HG03175 (cell line): ENCODE measurements around the gene RBP4.

Experiments used
- ATAC-seq: cut with Tn5 transposase; IDR thresholded peaks from one replicate; pipeline ENCODE4 v1.9.1; 2021; ENCODE audit warnings: mild to moderate bottlenecking, moderate library complexity; ENCODE audit not compliant: unreplicated experiment

Gene RBP4

DNA sequence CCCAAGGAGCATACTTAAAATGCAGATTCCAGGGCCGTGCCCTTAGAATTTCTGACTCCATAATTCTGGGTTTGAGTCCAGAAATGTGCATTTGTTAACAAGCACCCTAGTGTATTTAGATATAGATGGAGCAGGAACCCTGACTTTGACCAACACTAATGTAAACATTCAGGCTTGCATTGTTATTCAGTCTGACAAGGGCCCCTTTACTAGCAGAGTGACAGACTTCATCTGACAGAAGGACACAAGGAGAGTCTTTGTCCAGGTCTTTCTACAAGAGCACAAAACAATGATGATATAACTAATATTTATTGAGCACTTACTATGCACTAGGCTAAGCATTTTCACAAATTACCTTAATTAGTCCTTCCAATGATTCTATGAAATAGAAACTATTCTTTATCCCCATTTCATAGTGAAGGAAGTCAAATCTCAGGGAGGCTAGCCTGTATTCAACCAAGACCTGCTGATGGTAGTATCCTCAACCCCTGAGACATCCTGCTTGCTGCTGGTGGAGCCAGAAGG is 3.9 kb downstream of the RBP4 start:
- no peak for ATAC-seq

DNA sequence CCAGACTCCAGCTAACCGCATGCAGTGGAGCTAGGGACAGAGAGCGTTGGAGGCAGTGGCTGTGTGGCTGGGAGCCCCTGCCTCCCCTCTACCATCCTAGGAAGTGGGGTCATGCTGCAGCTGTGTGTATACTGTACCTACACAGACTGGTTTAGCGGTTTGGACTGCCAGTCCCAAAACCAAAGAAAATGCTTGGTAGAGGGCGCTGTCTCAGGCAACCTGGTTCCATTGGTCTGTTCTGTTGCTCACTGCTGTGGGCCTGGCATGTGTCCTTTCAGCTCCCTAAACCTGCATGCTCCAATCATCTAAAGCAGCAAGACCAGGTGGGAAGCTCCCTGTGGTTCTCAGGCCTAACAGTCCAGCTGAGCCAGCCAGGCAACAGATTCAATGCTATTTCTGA is 4.5 kb downstream of the RBP4 start:
- no peak for ATAC-seq

DNA sequence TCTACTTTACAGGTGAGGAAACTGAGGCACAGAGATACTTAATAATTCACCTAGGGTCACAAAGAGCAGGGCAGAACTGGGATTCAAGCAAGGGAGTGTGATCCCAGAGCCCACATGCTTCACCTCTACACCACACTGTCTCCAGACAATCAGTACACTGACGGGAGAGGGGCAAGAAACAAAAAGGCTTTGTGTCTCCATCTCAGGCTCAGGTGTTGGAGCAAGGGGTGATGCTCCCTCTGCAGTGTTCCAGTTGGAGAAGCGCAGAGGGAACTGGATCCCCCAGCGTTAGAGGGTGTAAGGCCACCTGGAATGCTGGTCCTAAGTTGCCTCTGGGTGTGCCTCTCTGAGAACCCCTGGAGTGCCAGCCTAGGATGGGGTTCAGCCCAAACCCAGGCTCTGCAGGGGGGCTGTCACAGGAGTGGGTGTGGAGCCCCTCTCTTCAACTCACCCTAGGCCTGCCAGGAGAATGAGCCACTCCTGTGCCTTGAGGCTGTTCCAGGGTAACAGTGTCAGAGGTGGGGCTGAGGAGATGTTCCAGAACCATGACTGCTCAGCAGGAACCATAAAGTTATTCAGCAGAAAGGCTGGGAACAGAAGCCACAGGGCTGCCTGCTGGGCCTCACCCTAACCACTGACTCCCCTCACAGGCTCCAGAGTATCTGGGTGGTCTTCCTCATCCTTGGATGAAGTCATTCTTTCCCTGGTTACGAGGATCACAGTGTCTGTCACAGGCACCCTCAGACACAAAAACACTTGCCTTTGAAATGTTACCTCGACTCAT is 5.5 kb downstream of the RBP4 start:
- no peak for ATAC-seq

DNA sequence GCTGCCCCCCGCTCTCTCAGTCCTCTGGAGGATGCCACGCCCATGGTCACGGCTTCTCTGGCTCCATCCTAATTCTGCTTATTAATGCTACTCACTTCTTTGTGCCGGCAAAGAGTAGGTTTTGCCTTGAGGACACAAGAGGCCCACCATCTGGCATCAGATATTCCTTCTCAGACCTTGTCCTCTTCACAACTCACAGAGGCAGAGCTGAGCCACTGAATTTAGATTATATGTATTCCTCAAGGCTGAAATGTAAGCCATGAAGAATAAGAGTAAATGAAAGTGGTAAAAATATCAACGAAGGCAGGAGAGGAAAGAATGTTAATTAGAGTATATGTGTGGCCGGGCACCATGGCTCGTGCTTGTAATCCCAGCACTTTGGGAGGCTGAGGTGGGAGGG is 6.5 kb downstream of the RBP4 start:
- ATAC-seq, result no peak

DNA sequence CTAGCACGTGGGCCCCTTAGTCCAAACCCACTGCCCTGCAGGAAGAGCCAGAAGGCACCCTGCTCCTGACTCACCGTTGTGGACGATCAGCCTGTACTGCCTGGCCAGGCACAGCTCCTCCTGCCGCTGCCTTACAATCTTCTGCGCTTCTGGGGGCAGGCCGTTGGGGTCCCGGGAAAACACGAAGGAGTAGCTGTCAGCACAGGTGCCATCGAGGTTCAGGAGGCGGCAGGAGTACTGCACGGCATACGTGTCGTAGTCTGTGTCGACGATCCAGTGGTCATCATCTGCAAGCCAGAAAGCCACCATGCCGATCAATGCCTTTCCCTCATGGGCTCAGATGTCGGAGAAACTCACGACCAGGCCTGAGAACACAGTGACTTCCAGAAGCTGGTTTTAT is 7.3 kb downstream of the RBP4 start:
- no peak for ATAC-seq

DNA sequence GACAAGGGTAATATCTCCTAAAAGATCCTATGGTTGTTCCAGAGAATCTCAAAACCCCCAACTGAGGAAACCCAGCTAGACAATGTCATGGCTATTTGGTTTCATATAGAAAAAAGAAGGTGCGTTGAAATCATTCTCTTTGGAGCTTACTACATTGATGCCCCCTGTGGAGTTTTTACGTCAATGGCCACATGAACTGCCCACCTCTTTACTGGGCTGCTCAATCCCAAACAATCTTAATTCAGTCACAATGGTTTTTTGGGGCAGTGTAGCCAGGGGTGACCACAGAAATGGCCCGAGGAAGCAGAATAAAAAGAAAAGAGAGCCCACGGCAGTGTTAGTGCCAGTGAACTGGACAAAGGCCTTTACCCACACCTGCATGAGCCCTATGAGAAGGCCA is 7.8 kb downstream of the RBP4 start:
- no peak for ATAC-seq

DNA sequence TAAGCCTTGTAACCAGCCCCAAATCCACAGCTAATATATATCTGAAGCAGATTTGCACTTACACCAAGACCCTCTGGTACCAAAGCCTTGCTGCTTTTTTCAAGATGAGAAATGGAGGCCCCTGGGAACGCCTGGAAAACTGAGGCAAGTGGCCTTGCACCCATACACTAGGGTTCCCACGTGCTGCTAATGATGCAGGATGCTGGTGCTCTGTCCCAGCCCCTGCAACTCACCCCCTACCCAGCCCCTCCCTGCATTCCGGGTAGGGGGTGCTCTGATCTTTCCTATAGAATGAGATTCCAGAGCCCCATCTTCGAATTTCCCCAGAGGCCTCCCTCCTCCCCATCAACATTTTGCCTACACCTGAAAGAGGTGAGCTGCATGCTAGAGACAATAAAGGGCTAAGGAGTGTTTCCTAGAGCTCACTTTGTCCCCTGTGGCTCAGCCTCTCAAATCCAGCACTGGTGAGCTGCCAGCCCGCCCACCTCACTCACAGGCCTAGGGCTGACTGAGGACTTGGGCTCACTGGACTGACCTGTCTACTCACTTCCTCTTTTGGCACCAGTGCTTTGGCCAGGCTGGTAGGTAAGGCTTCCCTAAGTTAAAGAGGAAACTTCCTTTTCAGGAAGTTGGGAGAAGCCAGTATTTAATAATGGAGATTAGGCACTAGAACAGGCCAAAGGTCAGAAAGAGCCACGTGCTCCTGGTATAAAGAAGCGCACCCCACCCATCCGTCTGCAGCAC is 9.8 kb downstream of the RBP4 start:
- ATAC-seq, result no peak

DNA sequence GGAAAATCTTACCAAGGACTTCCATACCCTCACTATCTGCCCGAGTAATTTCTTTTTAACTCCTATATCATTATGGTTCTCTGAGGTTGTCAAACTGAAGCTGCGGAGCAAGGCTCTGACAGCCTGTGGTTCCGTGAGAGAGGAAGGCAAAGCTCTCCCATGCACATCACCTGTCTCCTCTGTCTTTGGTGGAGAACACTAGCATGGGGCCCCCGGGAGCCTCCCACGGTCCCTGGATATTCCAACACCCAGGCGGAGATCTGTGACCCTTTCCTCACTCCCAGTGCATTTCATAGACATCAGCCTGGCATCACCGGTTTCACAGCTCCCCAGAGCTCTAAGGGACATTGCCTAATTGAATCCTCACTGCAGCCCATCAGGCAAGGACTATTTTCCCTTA is 10.4 kb downstream of the RBP4 start:
- ATAC-seq, result no peak

DNA sequence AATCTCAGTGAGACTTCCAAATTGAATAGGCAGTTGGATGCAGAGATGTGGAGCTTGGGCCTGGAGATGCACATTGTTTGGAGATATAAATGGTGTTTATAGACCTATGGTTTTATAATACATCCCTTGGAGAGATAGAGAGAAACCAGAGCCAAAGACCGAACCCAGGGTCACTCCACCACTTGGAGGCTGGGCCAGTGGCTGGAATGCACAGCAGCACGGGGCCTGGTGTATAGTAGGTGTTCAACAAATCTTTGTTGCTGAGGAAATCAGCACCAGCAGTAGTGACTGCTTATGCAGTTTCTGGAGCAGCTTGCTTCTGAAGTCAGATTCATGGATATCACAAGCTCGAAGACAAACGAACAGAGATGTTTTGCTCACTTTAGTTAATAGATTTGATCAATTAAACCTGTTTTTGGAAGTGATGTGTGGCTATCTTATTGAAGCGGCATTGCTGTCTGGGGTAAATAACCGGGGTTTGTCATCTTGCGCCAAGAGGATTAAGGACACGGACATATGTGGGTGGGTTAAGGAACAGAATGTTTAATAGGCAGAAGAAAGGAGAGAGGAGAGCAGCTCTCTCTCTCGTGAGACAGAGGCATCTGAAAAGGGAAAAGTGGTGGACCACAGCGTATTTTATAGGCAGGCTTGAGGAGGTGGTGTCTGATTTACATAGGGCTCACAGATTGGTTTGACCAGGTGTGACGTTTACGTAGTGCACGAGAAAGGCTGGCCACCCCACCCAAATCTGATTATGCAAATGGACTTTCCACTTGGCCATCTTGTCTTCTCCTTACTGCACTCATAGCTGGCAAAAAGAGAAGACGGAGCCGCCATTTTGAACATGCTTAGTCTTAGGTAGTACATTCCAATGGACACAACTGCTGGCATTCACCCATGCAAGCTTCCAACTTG is 11.1 kb downstream of the RBP4 start:
- ATAC-seq, result no peak

DNA sequence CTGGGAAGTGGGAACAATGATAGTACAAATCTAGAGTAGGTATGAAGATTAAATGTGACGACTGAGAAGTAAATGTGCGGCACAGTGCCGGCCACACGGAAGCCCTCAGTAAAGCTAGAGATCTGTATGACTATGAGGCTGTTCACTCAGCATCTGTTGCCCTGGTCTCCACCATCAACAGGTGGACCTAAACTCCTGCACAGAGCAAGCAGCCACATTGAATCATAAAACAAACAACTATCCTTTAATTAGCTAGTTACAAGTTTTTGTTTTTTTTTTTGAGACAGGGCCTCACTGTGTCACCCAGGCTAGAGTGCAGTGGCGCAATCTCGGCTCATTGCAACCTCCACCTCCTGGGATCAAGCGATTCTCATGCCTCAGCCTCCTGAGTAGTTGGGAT is 16.6 kb downstream of the RBP4 start:
- no peak for ATAC-seq

DNA sequence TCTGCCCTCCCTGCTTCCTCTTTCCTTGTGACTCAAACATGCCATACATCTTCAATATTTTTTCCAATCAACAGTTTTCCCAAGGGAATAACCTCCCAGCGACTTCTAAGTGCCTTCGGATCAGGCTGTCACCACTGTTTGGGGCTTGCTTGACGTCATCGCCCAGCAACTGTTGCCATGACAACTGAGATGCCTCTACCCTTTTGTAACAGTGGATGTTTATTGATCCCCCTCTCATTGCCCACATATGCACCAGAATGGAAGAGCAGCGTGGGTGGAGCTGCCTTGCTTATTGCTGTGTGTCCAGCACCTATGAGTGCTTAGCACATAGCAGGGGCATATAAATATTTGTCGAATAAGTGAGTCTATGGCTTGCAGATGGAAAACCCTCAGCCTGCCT is 20.2 kb downstream of the RBP4 start:
- ATAC-seq, result no peak

DNA sequence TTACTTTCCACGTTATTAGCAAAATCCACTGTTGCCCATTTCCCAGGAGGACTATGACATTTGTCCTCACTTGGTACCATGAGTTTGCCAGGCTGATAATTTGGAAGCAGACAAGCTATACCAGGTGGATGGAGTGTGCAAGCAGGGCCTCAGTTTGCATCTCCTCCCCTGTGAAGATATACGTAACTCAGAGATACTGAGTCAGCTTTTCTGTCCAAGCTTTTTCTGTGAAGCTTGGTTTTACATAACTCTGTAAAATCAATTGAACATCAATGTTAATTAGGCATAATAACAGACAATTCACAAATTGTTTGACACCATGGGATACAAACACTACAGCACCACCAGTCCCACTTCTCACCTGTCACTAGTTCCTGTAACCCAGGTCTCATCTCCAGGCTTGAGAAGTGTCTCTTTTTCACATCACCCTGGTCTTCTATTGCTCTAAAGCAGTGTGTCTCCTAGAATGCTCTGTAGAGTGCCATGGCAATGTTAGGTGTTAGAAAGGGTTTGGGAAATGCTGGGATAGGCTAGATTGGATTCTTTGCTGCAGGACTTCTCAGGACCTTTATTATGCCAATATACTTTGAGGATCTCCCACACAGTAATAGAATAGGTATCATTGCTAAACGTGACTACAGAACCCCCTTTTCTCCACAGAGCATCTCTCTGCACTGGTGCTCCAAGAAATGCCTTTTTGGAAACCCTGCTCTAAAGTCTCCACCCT is 20.9 kb downstream of the RBP4 start:
- no peak for ATAC-seq

DNA sequence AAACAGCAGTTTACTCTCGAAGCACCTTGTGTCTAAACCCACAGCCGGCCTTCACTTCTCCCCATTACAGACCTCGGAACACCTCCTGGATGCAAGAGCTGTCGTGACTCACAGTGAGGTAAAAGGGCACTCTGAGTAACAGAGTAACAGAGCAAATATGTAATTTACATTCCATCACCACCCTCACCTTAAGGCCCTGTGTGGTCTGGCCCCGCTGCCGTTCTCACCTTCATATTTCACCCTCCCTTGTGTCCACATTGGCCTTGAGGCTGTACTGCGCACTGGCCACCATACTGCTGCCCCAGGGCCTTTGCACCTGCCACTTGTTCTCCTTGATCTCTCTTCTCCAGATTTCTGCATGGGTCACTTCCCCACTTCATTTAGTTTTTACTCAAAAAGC is 21.9 kb downstream of the RBP4 start:
- no peak for ATAC-seq

DNA sequence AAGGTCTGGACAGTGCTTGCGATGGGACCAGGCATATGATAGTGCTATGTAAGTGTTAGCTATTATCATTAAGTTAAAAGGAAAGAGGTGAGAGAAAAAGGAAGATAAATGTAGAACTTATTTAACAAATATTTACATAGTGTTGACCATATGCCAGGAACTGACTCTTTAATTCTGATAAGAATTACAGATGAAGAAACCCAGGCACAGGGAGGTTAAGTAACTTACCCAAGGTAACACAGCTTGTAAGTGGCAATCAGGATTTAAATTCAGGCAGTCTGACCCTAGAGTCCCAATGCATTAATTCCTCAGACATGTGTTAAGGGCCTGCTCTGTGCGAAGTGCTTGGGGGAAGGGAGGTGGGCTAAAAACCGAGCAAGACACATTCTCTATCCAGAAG is 23.5 kb downstream of the RBP4 start:
- ATAC-seq, result no peak

DNA sequence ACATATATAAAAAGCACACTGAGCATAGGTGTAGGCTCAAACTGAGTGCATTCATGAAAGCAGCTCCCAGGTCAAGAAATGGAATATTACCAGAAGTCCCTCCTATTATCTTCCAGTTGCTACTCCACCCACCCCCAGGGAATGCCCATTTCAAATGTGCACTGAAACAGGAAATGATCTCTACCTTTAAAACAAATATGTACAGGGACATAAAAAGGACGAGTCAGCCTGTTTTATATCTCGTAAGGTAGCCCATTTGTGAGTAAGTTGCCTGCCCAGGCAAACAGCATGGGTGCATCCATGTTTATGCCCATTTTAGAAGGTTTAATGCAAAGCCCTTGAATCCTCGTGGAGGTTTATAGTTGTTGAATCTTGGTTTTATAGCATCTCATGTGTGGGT is 24.1 kb downstream of the RBP4 start:
- ATAC-seq, result no peak

DNA sequence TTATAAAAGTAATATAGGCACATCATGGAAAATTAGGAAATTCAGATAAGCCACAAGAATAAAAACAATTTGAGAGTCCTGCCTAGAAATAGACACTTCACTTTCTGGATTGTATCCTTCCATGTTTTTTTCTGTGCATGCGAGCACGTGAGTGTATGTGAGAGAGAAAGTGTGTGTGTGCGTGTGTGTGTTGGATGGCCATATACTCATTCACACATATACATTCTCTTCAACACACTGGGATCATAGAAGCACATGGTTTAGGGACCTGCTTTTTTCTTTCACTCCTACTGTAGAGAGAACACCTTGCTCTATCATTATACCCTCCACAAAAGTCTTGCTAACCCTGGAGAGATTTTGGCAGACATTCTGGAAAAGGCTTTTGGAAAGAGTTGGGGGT is 27.1 kb downstream of the RBP4 start:
- no peak for ATAC-seq

DNA sequence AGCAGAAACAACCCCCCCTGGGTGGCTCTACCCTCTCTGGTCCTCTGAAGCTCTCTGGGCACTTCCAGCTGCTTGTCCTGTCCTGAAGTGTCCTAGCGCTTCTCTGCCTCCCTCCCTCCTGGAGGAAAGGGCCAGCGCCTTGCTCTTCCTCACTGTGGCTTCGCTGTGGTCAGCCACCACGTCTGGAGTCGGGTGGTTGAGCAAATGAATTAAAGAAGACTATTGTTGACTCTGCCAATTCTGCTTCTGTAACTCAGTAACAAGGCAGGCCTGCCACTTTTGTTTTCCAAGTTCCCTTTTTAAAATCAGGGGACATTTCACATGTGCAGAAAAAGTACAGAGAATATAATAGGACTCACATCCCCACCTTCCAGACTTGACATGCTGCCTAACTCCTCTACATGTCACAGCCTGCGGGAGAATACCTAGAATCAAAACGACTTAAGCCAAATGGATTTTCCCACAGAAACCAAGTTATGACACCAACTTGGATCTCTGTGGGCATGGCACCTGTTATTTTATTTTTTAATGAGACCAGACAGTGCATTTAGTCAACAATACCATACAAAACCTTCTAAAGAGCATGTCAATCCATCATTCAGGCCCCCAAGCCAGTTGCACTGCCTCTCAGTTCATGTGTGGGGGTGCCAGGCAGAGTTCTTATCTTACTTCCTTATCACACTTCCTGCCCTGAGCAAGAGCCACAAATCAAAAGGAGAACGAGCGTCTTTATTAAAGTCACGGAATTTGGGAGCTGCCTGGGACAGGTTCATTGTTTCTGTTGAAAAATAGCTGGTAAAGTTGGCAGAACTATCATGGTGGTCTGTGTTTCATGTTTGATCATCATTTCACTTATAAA is 27.8 kb downstream of the RBP4 start:
- no peak for ATAC-seq

DNA sequence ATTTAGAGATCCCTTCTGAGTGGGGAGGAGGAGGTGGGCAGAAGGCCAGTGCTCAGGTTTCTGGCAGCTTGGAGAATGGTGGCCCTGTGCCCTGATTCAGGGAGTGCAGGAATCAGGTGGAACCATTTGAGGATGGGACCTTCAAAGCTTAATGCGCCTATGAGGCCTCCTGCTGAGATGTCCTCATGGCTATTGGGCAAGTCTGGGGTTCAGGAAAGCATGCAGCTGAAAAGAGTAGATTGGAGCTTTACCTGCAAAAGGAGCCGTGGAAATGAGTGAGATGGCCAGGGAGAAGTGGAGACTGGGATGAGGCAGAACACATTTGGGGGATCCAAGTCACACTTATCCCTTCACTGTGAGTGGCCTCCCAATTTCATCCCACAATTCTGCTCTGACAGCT is 28.4 kb downstream of the RBP4 start:
- no peak for ATAC-seq

DNA sequence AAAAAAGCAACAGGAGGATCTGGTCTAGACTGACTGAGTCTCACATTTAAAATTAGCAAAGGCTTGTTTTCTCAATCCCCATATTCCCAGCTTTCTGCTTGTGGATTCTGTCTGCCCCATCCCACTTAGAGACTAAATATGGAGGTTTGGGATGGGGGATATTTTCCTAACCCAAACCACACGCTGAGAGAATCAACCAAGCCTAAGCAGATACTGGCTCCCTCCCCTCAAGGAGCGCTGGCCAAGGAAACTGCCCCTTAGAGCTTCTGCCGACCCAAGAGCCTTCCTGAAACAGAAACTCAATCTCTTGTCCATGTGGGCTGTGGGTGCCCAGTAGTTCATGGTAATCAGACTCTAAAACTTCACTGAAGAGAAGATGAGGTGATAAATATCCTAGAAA is 30.7 kb downstream of the RBP4 start:
- ATAC-seq, result no peak

DNA sequence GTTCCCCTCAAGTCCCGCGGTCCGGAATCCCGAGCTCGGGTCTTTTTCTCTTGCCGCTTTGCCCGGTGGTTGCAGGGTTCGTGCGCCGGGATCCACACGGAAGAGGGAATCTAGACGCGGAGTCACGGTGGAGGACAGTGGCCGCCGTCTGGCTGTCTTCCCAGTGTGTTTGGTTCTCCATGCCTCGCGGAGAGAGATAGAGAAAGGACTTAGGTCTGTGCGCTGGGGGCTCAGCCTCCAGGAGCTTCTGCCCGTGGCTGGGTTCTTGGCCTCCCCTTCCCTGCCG is 33.0 kb downstream of the RBP4 start:
- no peak for ATAC-seq
